Esophagus (tissue), 2 donors: ENCODE results near the gene TMEM131L. TPM values are rescaled to one million over a fixed set of nuclear protein-coding genes. Genes with fewer than 3 reads are reported as not detected.
A peak's percentile ranks its signal among the peaks of the same experiment; 100 is the strongest.

Experiments
- H3K27ac ChIP-seq, 2 donors: one replicate each; pipeline ENCODE4 v1.5.1; 2013; ENCODE audit warnings: low read depth in 2 of 2, mild to moderate bottlenecking in 2 of 2, inconsistent platforms in 1 of 2, low read length in 1 of 2, moderate library complexity in 1 of 2
- H3K27me3 ChIP-seq, 2 donors: one replicate each; pipeline ENCODE4 v1.6.1; 2013; ENCODE audit warnings: low read length in 2 of 2, control low read depth in 1 of 2, mild to moderate bottlenecking in 1 of 2; ENCODE audit not compliant: insufficient read depth in 2 of 2, control insufficient read depth in 1 of 2
- H3K36me3 ChIP-seq, 2 donors: one replicate each; pipeline ENCODE4 v1.6.1; 2013; ENCODE audit warnings: low read length in 1 of 2; ENCODE audit not compliant: control insufficient read depth in 2 of 2, insufficient read depth in 2 of 2
- H3K4me1 ChIP-seq, 2 donors: one replicate each; pipeline ENCODE4 v1.6.1; 2013; ENCODE audit warnings: low read length in 1 of 2; ENCODE audit not compliant: control insufficient read depth in 2 of 2, insufficient read depth in 2 of 2
- H3K4me3 ChIP-seq, 2 donors: one replicate each; pipeline ENCODE4 v1.5.1; 2013; ENCODE audit warnings: low read length in 2 of 2, mild to moderate bottlenecking in 2 of 2, low read depth in 1 of 2, moderate library complexity in 1 of 2
- H3K9me3 ChIP-seq, 2 donors: one replicate each; pipeline ENCODE4 v1.6.1; 2013; ENCODE audit warnings: mild to moderate bottlenecking in 2 of 2, low read depth in 1 of 2, low read length in 1 of 2, moderate library complexity in 1 of 2; ENCODE audit not compliant: control insufficient read depth in 2 of 2, insufficient read depth in 1 of 2
- WGBS, 2 donors: extraction: QIAGEN DNeasy Blood & Tissue Kit; methylation state at CpG; one replicate each; pipeline ENCODE4 v1.1.7; 2013; 5-methylcytosine and 5-hydroxymethylcytosine counted together
- polyA plus RNA-seq, 2 donors: library from polyadenylated mRNA; stranded (reverse); fragments of 200-250 nt; gene quantifications; one replicate each; pipeline ENCODE4 v1.2.3, GENCODE V29; 2013
- donor health status: healthy with polysubstance abuse.
- donor health status: Bipolar disorder and iron deficiency.

TMEM131L gene
- polyA plus RNA-seq, 2 donors: 3.4 to 4.0 TPM

DNA sequence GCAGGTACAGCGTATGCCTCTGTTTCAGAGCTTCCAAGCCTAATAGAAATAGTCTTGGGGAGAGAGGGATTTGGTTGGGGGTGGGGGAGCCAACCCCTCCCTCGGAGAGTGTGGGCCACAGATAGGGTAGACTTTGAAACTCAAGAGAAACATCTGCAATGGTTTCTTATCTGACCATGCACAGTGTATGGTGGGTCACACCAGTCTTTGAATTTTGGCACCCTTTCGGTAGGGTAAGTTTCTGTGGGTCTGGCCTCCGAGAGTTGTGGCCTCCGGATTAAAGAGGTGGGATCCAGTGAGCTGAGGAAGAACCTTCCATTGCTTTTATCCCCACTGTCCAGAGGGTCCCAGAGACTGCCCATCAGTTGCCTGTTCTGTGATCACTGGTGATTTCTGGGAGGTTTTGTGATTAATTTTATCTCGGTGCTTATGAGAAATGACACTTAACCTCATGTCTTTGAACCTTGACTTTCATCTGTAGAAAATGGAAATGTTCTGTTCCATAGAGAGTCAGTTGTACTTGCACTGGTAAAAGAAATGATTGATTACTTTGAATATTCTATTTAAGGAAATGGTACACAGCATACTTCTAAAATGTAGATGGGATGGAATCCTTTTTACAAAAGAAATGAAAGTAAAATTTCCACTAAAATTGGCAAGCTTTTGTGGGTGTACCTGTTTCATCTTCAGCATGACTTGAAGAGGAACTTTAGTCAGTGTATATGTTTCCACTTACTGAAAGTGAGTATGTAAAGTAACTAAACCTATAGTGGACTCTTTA is 62.7 kb downstream of the TMEM131L start:
- no peak overlapping the region for H3K4me3 ChIP-seq
- H3K27me3 ChIP-seq: no peaks in the 10 kb centered on the region
- peak overlapping the region in 1 of 2 donors; percentile 16 for H3K27ac ChIP-seq
- WGBS, 2 donors: 73 to 77% methylated on average over 6 of the region's 6 CpGs
- H3K4me1 ChIP-seq: no peaks in the 10 kb centered on the region
- no peaks in the 10 kb centered on the region for H3K36me3 ChIP-seq
- no peaks in the 10 kb centered on the region for H3K9me3 ChIP-seq

DNA sequence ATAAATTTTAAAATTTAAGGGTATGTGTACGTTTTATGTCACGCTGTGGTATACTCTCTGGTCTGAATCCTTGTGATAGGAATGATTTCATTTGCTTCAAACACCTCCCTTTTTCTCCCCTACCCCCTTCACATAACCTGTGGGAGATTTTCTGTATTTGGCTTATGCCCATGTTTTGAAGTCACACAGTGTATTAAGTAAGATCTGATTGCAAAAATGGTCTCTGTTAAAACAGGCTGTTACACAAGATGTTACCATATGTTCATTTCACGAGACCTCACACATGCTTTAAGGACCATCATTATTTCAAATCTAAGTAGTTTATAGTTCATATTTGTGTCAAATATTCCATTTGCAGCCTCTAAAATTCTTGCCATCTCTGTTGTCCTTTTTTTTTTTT is 63.5 kb downstream of the TMEM131L start:
- Histone ChIP-seq H3K36me3 (no peaks in the 10 kb centered on the region), H3K27me3 (no peaks in the 10 kb centered on the region), H3K27ac (no peak overlapping the region), H3K4me3 (no peak overlapping the region), H3K9me3 (no peaks in the 10 kb centered on the region), H3K4me1 (no peaks in the 10 kb centered on the region)
- WGBS, 2 donors: 65 to 92% methylated on average over 3 of the region's 3 CpGs

DNA sequence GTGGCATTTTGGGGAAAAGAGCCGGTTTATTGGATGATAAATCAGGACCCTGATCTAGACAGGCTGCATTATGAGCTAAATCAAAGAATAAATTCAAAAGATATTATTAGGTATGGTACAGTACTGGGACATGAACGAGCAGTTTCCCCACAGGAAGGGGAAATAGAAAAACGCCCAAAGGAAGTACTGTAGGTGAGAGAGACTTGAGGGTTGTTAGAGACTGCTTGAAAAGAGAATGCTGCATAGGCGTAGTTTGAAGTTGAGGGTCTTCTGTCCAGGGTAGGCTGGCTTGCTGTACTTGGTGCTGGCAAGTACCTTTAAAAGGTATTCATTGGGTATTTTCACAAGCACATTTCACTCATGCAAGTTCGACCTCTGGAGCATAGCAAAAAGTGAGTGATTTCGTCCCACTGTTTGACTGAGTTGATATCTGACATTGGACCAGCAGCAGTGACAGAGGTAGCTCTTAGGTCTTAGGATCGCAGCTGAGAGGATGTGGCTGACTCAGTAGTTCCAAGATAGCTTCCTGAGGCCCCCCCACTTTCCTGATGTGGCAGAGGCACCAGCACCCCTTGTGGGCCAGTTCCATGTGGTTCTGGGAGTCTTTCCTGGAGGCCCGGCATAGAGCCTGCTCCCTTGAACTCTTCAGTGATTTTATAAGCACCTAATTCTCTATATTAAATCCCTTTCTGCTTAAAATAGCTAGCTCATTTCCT is 64.3 kb downstream of the TMEM131L start:
- Histone ChIP-seq H3K4me1 (no peaks in the 10 kb centered on the region), H3K36me3 (no peaks in the 10 kb centered on the region), H3K27ac (peak overlapping the region in 1 of 2 donors; percentile 55), H3K9me3 (no peaks in the 10 kb centered on the region), H3K27me3 (no peaks in the 10 kb centered on the region), H3K4me3 (no peak overlapping the region)
- WGBS, 2 donors: 67 to 73% methylated on average over 8 of the region's 8 CpGs

DNA sequence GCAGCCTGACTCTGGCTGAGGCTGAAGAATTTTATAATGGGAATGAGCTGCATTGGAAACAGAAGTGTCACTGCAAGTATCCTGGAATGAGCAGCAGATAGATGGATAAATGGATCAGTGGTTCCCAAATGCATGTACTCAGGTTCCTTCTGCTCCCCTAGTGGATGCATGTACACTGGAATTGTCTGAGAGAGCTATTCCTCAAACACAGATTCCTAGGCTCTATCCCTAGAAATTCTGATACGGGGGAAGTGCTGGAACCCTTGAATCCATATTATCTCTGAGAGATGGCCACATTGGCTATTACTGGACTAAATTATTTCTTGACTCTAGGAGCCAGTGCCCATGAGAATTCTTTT is 64.8 kb downstream of the TMEM131L start:
- 79 to 90% methylated on average over 1 of the region's 1 CpG for WGBS, 2 donors
- Histone ChIP-seq H3K4me1 (no peaks in the 10 kb centered on the region), H3K36me3 (no peaks in the 10 kb centered on the region), H3K9me3 (no peaks in the 10 kb centered on the region), H3K4me3 (no peak overlapping the region), H3K27ac (no peak overlapping the region), H3K27me3 (no peaks in the 10 kb centered on the region)

DNA sequence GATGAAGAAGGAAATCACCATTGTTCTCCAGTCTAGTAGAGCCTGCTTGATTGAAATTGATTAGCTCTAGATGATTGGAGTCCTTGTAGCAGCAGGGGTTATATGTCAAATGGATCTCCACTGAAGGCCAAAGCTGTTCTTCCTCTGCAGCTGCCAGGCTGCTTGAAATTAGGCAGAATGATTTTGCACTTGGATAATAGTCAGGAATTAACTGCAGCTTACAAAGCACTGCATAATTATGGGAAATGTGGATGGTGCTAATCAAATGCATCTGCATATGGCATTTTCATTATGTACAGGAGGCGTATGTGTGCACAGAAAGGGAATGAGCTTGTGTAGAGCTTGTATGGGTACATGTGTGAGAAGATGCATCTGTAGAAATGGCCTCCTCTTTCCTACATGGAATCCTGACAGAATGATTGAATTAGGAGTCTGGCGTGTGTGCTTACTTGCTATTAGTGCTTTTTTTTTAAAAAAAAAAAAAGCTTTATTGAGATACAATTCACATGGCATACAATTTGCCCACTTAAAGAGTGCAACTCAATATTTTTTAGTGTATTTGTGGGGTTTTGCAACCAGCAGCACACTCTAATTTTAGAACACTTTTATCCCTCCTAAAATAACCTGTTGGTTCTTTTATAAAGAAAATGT is 65.9 kb downstream of the TMEM131L start:
- Histone ChIP-seq H3K9me3 (no peaks in the 10 kb centered on the region), H3K4me3 (no peak overlapping the region), H3K27ac (no peak overlapping the region), H3K4me1 (no peaks in the 10 kb centered on the region), H3K36me3 (no peaks in the 10 kb centered on the region), H3K27me3 (no peaks in the 10 kb centered on the region)
- WGBS, 2 donors: 71 to 91% methylated on average over 2 of the region's 2 CpGs

DNA sequence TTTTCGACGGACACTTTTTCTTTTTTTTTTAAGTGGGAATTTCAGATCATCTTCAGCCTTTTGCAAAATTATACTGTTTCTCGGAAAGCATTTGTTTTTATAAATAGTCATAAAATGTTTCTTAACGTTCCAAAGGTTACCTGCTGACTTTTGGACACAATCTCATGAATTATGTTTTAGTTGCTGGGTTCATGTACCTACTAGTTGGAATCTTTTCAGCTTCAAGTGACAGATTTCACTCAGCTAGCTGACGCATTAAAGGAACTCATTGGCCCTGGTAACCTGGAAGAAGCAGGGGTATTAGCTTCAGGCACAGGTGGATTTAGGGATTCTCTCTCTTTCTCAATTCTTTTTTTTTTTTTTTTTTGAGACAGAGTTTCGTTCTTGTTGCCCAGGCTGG is 66.5 kb downstream of the TMEM131L start:
- Histone ChIP-seq H3K9me3 (no peaks in the 10 kb centered on the region), H3K27me3 (no peaks in the 10 kb centered on the region), H3K4me3 (no peak overlapping the region), H3K27ac (no peak overlapping the region), H3K4me1 (no peaks in the 10 kb centered on the region), H3K36me3 (no peaks in the 10 kb centered on the region)
- 79 to 89% methylated on average over 6 of the region's 6 CpGs for WGBS, 2 donors

DNA sequence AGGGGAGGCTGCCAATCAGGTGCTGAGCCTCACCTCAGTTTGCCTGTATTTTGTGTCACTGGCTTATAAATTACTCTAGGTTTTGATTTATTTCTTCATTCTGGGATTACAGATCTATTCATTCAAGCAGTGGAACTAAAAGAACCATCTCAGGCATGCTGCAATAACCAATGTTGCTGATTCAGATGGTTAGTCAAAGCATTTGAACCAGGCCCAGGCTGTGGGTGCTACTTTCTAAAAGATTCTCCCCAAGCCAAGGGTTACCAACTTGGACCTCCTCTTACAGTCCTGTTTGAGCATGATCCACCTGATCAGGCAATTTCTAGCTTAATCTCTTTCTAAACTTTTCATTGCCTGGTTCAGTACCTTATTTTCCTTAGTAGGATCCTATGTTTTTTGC is 67.2 kb downstream of the TMEM131L start:
- H3K36me3 ChIP-seq: no peaks in the 10 kb centered on the region
- H3K27ac ChIP-seq: no peak overlapping the region
- H3K4me3 ChIP-seq: no peak overlapping the region
- H3K9me3 ChIP-seq: no peaks in the 10 kb centered on the region
- H3K4me1 ChIP-seq: no peaks in the 10 kb centered on the region
- no peaks in the 10 kb centered on the region for H3K27me3 ChIP-seq

DNA sequence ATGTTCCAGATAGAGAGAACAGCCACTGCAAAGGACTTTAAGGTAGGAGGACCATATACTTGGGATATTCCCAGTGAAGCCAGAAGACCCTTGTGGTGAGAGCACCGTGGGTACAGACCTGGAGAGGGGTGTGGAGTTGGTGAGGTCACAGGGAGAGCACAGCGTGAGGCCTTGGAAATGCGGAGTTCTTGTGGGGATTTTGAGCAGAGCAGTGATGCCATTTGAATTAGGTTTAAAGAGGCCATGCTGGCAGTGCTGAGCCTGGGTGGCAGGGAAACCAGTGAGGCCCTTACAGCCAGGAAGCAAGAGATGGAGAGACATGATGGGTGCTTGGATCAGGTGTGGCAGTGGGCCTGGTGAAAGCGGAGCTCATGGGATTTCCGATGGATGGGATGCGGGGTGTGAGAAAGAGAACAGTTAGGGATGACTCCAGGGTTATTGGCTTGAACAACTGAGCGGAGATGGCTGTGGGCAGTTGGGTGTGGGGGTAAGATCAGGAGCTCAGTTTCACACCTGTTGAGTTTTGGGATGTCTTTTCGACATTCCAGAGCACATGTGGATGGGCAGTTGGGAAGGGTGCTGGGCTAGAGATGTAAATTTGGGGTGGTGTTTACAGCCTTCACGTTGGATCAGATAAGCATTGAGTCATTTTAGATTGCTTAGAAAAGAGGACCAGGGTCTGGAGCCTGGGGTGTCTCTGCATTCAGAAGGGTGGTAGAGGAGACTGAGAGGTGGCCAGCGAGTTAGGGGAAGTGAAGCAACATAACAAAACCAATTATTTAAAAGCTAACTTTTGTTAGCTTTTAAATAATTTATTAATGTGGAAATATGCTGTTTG is 68.9 kb downstream of the TMEM131L start:
- no peaks in the 10 kb centered on the region for H3K4me1 ChIP-seq
- whole genome bisulfite sequencing, 2 donors: 83 to 90% methylated on average over 10 of the region's 10 CpGs

DNA sequence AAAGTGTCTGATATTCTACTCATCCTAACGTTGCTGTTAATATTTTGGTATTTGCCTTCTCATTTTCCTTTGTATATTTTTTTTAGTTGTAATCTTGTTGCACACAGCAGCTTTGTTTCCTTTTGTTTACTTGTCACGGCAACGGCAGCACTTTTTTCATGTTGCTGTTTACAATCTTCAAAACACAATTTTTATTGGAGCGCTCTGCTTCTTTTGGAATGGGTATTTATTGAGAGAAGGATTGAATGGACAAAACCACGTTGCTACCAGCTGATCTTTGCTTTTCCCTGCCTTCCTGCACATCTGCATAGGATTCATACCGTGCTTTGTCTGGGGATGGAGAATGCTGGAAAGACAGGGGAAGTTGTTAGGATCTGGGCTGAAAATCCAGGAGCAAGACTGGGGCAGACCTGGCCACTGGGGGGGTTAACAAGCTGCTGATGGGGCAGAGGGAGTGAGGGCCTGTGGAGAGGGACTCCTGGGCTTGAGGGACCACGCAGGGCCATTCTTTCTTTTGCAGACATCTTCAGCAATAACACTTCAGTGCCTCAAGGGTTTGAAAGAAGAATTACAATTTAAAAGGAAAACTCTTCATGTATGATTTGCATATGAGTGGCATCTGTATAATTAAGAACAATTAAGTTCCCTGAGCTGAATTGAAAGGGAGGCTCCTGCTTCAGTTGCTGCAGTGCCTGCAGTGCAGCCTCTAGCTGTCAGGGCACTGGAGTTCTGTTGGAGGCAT is 69.8 kb downstream of the TMEM131L start:
- Histone ChIP-seq H3K4me1 (no peaks in the 10 kb centered on the region), H3K36me3 (no peaks in the 10 kb centered on the region), H3K4me3 (no peak overlapping the region), H3K9me3 (no peaks in the 10 kb centered on the region), H3K27me3 (no peaks in the 10 kb centered on the region), H3K27ac (no peak overlapping the region)
- 50 to 56% methylated on average over 7 of the region's 7 CpGs for WGBS, 2 donors

More for the DNA sequence above, 68.9 kb downstream of the TMEM131L start:
- H3K27ac ChIP-seq: no peak overlapping the region
- no peaks in the 10 kb centered on the region for H3K9me3 ChIP-seq
- H3K36me3 ChIP-seq: no peaks in the 10 kb centered on the region
- no peak overlapping the region for H3K4me3 ChIP-seq
- no peaks in the 10 kb centered on the region for H3K27me3 ChIP-seq
